ENCODE results near the gene TBC1D14.

DNA sequence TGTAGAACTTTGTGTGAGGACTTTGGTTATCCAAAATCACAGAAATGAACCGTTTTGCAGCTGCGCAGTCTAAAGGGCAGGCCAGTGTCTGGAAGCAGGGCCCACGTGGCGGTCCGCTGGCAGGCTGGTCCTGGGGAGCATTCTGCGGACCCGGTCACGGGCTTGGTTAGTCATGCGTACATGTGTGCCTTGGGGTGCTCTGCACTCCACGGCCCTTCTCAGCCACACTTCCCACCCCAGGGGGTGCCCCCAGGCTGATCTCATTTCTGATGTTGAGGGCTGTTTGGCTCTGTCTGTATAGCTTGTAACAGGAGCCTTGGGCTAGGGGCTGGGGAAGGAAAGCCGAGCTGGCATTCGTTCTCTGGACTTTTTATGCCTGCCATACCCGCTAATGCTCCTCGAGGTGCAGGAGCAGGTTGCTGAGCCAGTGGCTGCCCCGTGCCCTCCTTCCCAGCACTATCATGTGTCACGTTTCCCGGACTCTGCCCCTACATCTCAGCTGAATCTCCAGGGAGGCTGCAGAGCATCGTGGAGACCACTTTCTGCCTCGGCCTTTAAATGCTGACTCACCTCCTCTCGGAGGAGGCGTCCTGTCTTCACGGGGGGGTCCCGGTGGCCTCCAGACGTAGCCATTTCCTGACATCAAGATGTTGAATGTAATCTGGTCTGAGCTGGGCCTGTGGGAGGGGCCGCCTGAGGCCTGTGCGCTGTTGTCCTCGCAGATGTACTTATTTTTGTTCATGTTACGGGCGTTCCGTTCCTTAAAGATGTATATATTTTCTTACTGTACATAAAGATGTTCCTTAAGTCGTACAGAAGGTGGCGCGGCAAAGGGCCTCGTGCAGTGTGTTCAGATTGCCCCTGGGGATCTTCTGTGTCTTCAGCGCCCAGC lies 122.2 kb downstream of the TBC1D14 start:
- TF ChIP-seq, protein P1, sequence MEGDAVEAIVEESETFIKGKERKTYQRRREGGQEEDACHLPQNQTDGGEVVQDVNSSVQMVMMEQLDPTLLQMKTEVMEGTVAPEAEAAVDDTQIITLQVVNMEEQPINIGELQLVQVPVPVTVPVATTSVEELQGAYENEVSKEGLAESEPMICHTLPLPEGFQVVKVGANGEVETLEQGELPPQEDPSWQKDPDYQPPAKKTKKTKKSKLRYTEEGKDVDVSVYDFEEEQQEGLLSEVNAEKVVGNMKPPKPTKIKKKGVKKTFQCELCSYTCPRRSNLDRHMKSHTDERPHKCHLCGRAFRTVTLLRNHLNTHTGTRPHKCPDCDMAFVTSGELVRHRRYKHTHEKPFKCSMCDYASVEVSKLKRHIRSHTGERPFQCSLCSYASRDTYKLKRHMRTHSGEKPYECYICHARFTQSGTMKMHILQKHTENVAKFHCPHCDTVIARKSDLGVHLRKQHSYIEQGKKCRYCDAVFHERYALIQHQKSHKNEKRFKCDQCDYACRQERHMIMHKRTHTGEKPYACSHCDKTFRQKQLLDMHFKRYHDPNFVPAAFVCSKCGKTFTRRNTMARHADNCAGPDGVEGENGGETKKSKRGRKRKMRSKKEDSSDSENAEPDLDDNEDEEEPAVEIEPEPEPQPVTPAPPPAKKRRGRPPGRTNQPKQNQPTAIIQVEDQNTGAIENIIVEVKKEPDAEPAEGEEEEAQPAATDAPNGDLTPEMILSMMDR (IDR thresholded peaks at IDR 0.05; ENCODE audit: insufficient read depth, low read length, poor library complexity, severe bottlenecking) = no peak
- no peak for TF ChIP-seq EZH2phosphoT487 (conservative IDR thresholded peaks at IDR 0.05; ENCODE audit: low read length)

Measured in SU-DHL-6 (cell line).